Kidney epithelial cell (primary cell): ENCODE results near the gene CYP2A7. TPM values are rescaled to one million over a fixed set of nuclear protein-coding genes. Genes with fewer than 3 reads are reported as not detected.
"Not testable (repeated sequence)": the region's sequence is repeated elsewhere in the genome, so short reads cannot be mapped to it uniquely, and the experiment has no call there.

Experiments used
- DNase-seq: peaks from one replicate; pipeline ENCODE4 v3.0.0-alpha.2; 2010; ENCODE audit warnings: low read depth
- H3K27me3 ChIP-seq: 2 replicates; pipeline ENCODE4 v1.6.0; 2011; ENCODE audit warnings: low read length; ENCODE audit not compliant: control insufficient read depth, insufficient read depth
- H3K36me3 ChIP-seq: 2 replicates; pipeline ENCODE4 v1.5.1; 2011; ENCODE audit warnings: low read length; ENCODE audit not compliant: control insufficient read depth, insufficient read depth
- H3K4me3 ChIP-seq: 2 replicates; pipeline ENCODE4 v1.5.1; 2011; ENCODE audit warnings: low read depth, mild to moderate bottlenecking, control low read depth, low read length
- CTCF ChIP-seq: IDR thresholded peaks from 2 replicates; pipeline ENCODE4 v1.5.1; 2011; ENCODE audit warnings: mild to moderate bottlenecking, moderate library complexity, low read length, control low read depth, inconsistent platforms; ENCODE audit not compliant: insufficient read depth, poor library complexity, severe bottlenecking
- total RNA-seq: library from RNA; depleted of rRNA; stranded (reverse); fragments of >200 nt; gene quantifications from 2 replicates; pipeline ENCODE4 v1.2.3, GENCODE V29; 2015

CYP2A7 gene
- total RNA-seq, 1 donor from 2014 or later, result not detected

- no peak for TF ChIP-seq CTCF
- DNase-seq, result no peak
- no peaks in the 10 kb centered on the region for H3K36me3 ChIP-seq
- H3K4me3 ChIP-seq, result no peak overlapping the region
- H3K27me3 ChIP-seq, result no peaks in the 10 kb centered on the region
These were observed 39.2 kb upstream of the CYP2A7 start for GRCh38 chr19:40921005-40921897.

- Histone ChIP-seq H3K27me3 (no peaks in the 10 kb centered on the region), H3K36me3 (no peaks in the 10 kb centered on the region), H3K4me3 (no peak overlapping the region)
- no peak for TF ChIP-seq CTCF
- no peak for DNase-seq
These were observed 38.4 kb upstream of the CYP2A7 start for GRCh38 chr19:40920300-40921004.

GRCh38 chr19:40919530-40920299, 37.7 kb upstream of the CYP2A7 start:
- DNase-seq, H3K36me3 ChIP-seq, H3K27me3 ChIP-seq, H3K4me3 ChIP-seq: not testable (repeated sequence)

- not testable (repeated sequence) for H3K4me3 ChIP-seq, H3K36me3 ChIP-seq, DNase-seq, H3K27me3 ChIP-seq
These were observed 36.3 kb upstream of the CYP2A7 start for GRCh38 chr19:40918303-40918702.

GRCh38 chr19:40908976-40909375, 26.9 kb upstream of the CYP2A7 start:
- no peak for DNase-seq
- no peak for TF ChIP-seq CTCF
- H3K27me3 ChIP-seq, result no peaks in the 10 kb centered on the region
- H3K4me3 ChIP-seq, result no peak overlapping the region
- H3K36me3 ChIP-seq, result no peaks in the 10 kb centered on the region

- no peaks in the 10 kb centered on the region for H3K36me3 ChIP-seq
- H3K27me3 ChIP-seq, result no peaks in the 10 kb centered on the region
- no peak for DNase-seq
- no peak for TF ChIP-seq CTCF
- no peak overlapping the region for H3K4me3 ChIP-seq
These were observed 26.1 kb upstream of the CYP2A7 start for GRCh38 chr19:40907968-40908735.
